H1 (cell line): ENCODE results near the gene KRT81. TPM values are rescaled to one million over a fixed set of nuclear protein-coding genes. Genes with fewer than 3 reads are reported as not detected.

Experiments used
- CTCF ChIA-PET: fragments of 300-600 bp; sonication (Branson Sonifier 250); formaldehyde crosslinking; loops from one replicate; lab custom pipeline; 2021; ENCODE audit not compliant: partially characterized antibody; lab: Charles Lee
- POLR2A ChIA-PET: fragments of 300-600 bp; sonication (Branson Sonifier 250); formaldehyde crosslinking; loops from one replicate; lab custom pipeline; 2021; ENCODE audit warnings: inconsistent platforms; ENCODE audit not compliant: partially characterized antibody; lab: Charles Lee
- DNase-seq, 2 experiments: peaks; one replicate each; pipeline versions ENCODE4 v3.0.0 to v3.0.0-alpha.2; 2010 to 2022; ENCODE audit warnings: low spot score in 2 of 2, low read depth in 1 of 2, mixed read lengths in 1 of 2
- FAIRE-seq: peaks from 2 replicates; lab custom pipeline; 2011; peaks lifted over from hg19 to GRCh38; lab: Jason Lieb, UNC
- H2AFZ ChIP-seq: 2 replicates; pipeline ENCODE4 v1.8.1; 2012; ENCODE audit warnings: low read length, inconsistent platforms
- H2AK5ac ChIP-seq: 2 replicates; pipeline ENCODE4 v1.6.1; 2013; ENCODE audit warnings: low read depth, low read length
- H2BK120ac ChIP-seq: replicated peaks from 2 replicates; pipeline ENCODE3; 2013; ENCODE audit warnings: low read depth, low read length, inconsistent platforms
- H2BK12ac ChIP-seq: 2 replicates; pipeline ENCODE4 v1.6.1; 2013; ENCODE audit warnings: low read depth, low read length
- H2BK15ac ChIP-seq: 2 replicates; pipeline ENCODE4 v1.6.1; 2013; ENCODE audit warnings: low read length
- H2BK20ac ChIP-seq: 2 replicates; pipeline ENCODE4 v1.6.1; 2013; ENCODE audit warnings: low read length
- H2BK5ac ChIP-seq: 2 replicates; pipeline ENCODE4 v1.6.1; 2013; ENCODE audit warnings: low read depth, low read length
- H3K14ac ChIP-seq: 2 replicates; pipeline ENCODE4 v1.6.1; 2013; ENCODE audit warnings: inconsistent platforms; ENCODE audit not compliant: insufficient read length
- H3K18ac ChIP-seq: 2 replicates; pipeline ENCODE4 v1.6.1; 2013; ENCODE audit warnings: low read length; ENCODE audit errors: extremely low read depth
- H3K23ac ChIP-seq: 2 replicates; pipeline ENCODE4 v1.6.1; 2013; ENCODE audit warnings: inconsistent platforms; ENCODE audit not compliant: insufficient read length
- H3K23me2 ChIP-seq: 2 replicates; pipeline ENCODE4 v1.6.1; 2013; ENCODE audit warnings: low read depth, low read length
- H3K27ac ChIP-seq: 2 replicates; pipeline ENCODE4 v1.6.1; 2011; ENCODE audit warnings: low read depth, low read length, inconsistent platforms
- H3K27me3 ChIP-seq, 4 experiments: replicated peaks in 1 of 4; 1 replicate in 1 of 4; 2 replicates in 3 of 4; pipeline versions ENCODE4 v1.6.1 to v1.8.1; 2011 to 2013; ENCODE audit warnings: low read length in 3 of 4, mild to moderate bottlenecking in 3 of 4, inconsistent platforms in 2 of 4, mixed read lengths in 2 of 4, moderate library complexity in 1 of 4; ENCODE audit not compliant: control insufficient read depth in 3 of 4, insufficient read depth in 3 of 4; ENCODE audit errors: extremely low read depth in 1 of 4
- H3K36me3 ChIP-seq, 4 experiments: 2 replicates each; pipeline versions ENCODE4 v1.6.1 to v1.8.1; 2011 to 2013; ENCODE audit warnings: mild to moderate bottlenecking in 4 of 4, low read length in 3 of 4, moderate library complexity in 2 of 4, control low read depth in 1 of 4, inconsistent platforms in 1 of 4; ENCODE audit not compliant: insufficient read depth in 4 of 4, control insufficient read depth in 2 of 4
- H3K4ac ChIP-seq: replicated peaks from 2 replicates; pipeline ENCODE3; 2013; ENCODE audit warnings: low read length, low read depth, mixed read lengths, inconsistent platforms; ENCODE audit not compliant: insufficient read length
- H3K4me1 ChIP-seq, 4 experiments: replicated peaks in 1 of 4; 1 replicate in 1 of 4; 2 replicates in 3 of 4; pipeline versions ENCODE4 v1.6.1 to v1.8.1; 2011 to 2013; ENCODE audit warnings: low read length in 3 of 4, inconsistent platforms in 2 of 4, mixed read lengths in 1 of 4; ENCODE audit not compliant: insufficient read depth in 4 of 4, control insufficient read depth in 3 of 4
- H3K4me2 ChIP-seq, 2 experiments: 2 replicates each; pipeline versions ENCODE4 v1.6.1 to v1.8.1; 2011 to 2013; ENCODE audit warnings: low read depth in 2 of 2, low read length in 2 of 2, control low read depth in 1 of 2, inconsistent platforms in 1 of 2, mild to moderate bottlenecking in 1 of 2; ENCODE audit not compliant: insufficient read depth in 1 of 2
- H3K4me3 ChIP-seq, 4 experiments: fragments of 200-600, 300-600 bp in 1 of 4; sonication (generic), shearing (Covaris generic), sonication (Bioruptor Twin) in 1 of 4; 2 replicates each; pipeline versions ENCODE4 v1.5.1 to v1.8.1; 2011 to 2016; ENCODE audit warnings: low read length in 4 of 4, low read depth in 3 of 4, control low read depth in 2 of 4, inconsistent platforms in 2 of 4, mild to moderate bottlenecking in 2 of 4, mixed read lengths in 1 of 4, moderate library complexity in 1 of 4; ENCODE audit not compliant: insufficient read depth in 2 of 4; ENCODE audit errors: extremely low read depth in 1 of 4
- H3K56ac ChIP-seq: replicated peaks from 2 replicates; pipeline ENCODE3; 2013; ENCODE audit warnings: low read depth, mild to moderate bottlenecking, mixed read lengths, low read length, inconsistent platforms; ENCODE audit not compliant: insufficient read length
- H3K79me1 ChIP-seq: 2 replicates; pipeline ENCODE4 v1.6.1; 2013; ENCODE audit warnings: low read depth, low read length, control low read depth
- H3K79me2 ChIP-seq, 2 experiments: 2 replicates each; pipeline versions ENCODE4 v1.6.1 to v1.8.1; 2012 to 2013; ENCODE audit warnings: low read length in 2 of 2, mild to moderate bottlenecking in 2 of 2, inconsistent platforms in 1 of 2; ENCODE audit not compliant: insufficient read depth in 2 of 2, control insufficient read depth in 1 of 2
- H3K9ac ChIP-seq, 4 experiments: replicated peaks in 1 of 4; 1 replicate in 1 of 4; 2 replicates in 3 of 4; pipeline versions ENCODE4 v1.6.1 to v1.8.1; 2011 to 2013; ENCODE audit warnings: low read depth in 3 of 4, low read length in 3 of 4, control low read depth in 2 of 4, mild to moderate bottlenecking in 2 of 4, moderate library complexity in 2 of 4, inconsistent platforms in 1 of 4; ENCODE audit errors: extremely low read depth in 1 of 4
- H3K9me3 ChIP-seq, 2 experiments: 2 replicates each; pipeline versions ENCODE4 v1.6.1 to v1.8.1; 2012 to 2013; ENCODE audit warnings: mild to moderate bottlenecking in 2 of 2, moderate library complexity in 2 of 2, control low read depth in 1 of 2, inconsistent platforms in 1 of 2, low read depth in 1 of 2, low read length in 1 of 2, mixed read lengths in 1 of 2; ENCODE audit not compliant: insufficient read depth in 2 of 2
- H4K20me1 ChIP-seq, 2 experiments: replicated peaks in 1 of 2; 2 replicates each; pipeline versions ENCODE3 to v1.8.1; 2011 to 2013; ENCODE audit warnings: inconsistent platforms in 2 of 2, low read length in 2 of 2, mild to moderate bottlenecking in 1 of 2; ENCODE audit not compliant: insufficient read depth in 2 of 2, control insufficient read depth in 1 of 2
- H4K5ac ChIP-seq: 2 replicates; pipeline ENCODE4 v1.6.1; 2013; ENCODE audit warnings: low read length, low read depth, mixed read lengths, inconsistent platforms; ENCODE audit not compliant: insufficient read length
- H4K8ac ChIP-seq: 2 replicates; pipeline ENCODE4 v1.8.0; 2013; ENCODE audit warnings: mild to moderate bottlenecking, moderate library complexity, low read length, inconsistent platforms; ENCODE audit not compliant: insufficient read depth; ENCODE audit errors: extremely low read depth
- H4K91ac ChIP-seq: replicated peaks from 2 replicates; pipeline ENCODE3; 2013; ENCODE audit warnings: low read length, mixed read lengths, inconsistent platforms; ENCODE audit not compliant: insufficient read length
- GTF2F1 ChIP-seq: IDR thresholded peaks from 2 replicates; pipeline ENCODE4 v1.6.1; 2012; ENCODE audit warnings: low read depth, low read length, improper control_type of control experiment, borderline replicate concordance
- HDAC2 ChIP-seq, 2 experiments: fragments of 300-600 bp in 1 of 2; sonication (generic) in 1 of 2; IDR thresholded peaks; 2 replicates each; pipeline ENCODE4 v1.6.1; 2011 to 2012; ENCODE audit warnings: low read depth in 2 of 2, low read length in 2 of 2, mild to moderate bottlenecking in 2 of 2, moderate library complexity in 2 of 2, borderline replicate concordance in 1 of 2, inconsistent platforms in 1 of 2
- HDAC6 ChIP-seq: IDR thresholded peaks from one replicate; pipeline ENCODE4 v1.7.1; 2012; ENCODE audit warnings: low read depth, mild to moderate bottlenecking, inconsistent platforms, low read length, moderate library complexity
- POU5F1 ChIP-seq: IDR thresholded peaks from 2 replicates; pipeline ENCODE4 v1.6.1; 2011; ENCODE audit warnings: low read depth, mild to moderate bottlenecking, low read length, moderate library complexity
- SAP30 ChIP-seq: fragments of 300-600 bp; sonication (generic); IDR thresholded peaks from 2 replicates; pipeline ENCODE4 v1.7.1; 2012; ENCODE audit warnings: low read length, moderate library complexity, mild to moderate bottlenecking, inconsistent platforms; ENCODE audit not compliant: insufficient read depth, insufficient replicate concordance
- WGBS, 2 experiments: shearing (Covaris generic) in 1 of 2; methylation state at CpG; one replicate each; pipeline versions ENCODE4 v1.1.6 to v1.1.7; 2013 to 2015; ENCODE audit warnings: low lambda C conversion rate in 2 of 2, mixed read lengths in 2 of 2, inconsistent platforms in 1 of 2, low coverage in 1 of 2, missing lambda C conversion rate in 1 of 2; ENCODE audit not compliant: insufficient replicate concordance in 2 of 2, insufficient coverage in 1 of 2, insufficient read length in 1 of 2; ENCODE audit errors: extremely low coverage in 1 of 2, missing lambda C conversion rate in 1 of 2; 5-methylcytosine and 5-hydroxymethylcytosine counted together
- polyA plus RNA-seq, 7 experiments: library from polyadenylated mRNA; depleted of rRNA in 3 of 7; stranded (reverse) in 5 of 7; unstranded in 2 of 7; fragments of >200 nt in 5 of 7; fragments of 200-250 nt in 2 of 7; gene quantifications; 1 replicate in 5 of 7; 2 replicates in 1 of 7; 4 replicates in 1 of 7; pipeline versions ENCODE4 v1.2.1 to v1.2.3, GENCODE V29; 2011 to 2013; ENCODE audit warnings: missing spikeins in 2 of 7, mixed read lengths in 2 of 7
- total RNA-seq: library from RNA; stranded (reverse); fragmentation: NEBNext Ultra II Directional; extraction: Animal tissue kit (Norgen Biotek cat#: 25700); gene quantifications from 2 replicates; pipeline ENCODE4 v1.2.1, GENCODE V29; 2021

Gene KRT81
- total and polyA plus RNA-seq, 2 of the 8 experiments (the other 6 are each of a cell fraction or from before 2014, with no cell fraction given): not detected

DNA sequence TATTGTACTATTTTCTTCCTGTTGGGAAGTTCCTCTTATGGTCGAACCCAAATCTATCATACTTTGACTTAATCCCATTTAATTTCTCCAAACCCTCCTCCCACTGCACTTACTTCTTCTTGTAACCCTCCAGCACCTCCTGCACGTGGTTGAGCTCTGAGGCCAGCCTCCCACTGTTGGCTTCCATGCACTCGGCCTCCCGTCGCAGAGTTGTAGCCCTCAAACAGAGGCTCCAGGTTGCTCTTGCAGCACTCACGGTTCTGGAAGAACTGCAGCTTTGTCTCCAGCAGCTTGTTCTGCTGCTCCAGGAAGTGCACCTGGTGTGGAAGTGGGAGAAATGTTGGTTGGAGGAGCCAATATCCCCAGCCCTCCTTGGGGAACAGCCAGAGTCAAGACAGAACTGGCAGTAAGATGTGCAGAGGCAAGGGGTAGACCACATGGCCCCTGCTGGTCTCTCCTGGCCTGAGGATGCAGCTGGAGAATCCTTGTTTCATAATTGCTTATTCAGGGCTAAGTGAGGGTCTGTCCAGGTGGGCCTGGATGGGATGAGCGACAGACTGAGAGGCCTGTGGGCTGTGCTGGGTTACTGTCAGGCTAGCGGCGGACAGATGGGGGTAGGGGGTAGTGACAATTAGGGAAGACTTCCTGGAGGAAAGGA, 35.3 kb downstream of the KRT81 start:
- Histone ChIP-seq H3K9me3 (peaks cover 0 to 2% of the 10 kb centered on the region in 2 experiments; a peak in 2 of 4 replicates), H3K4me1 (peaks cover 0 to 2% (median under 1%) of the 10 kb centered on the region in 4 experiments; a peak in 3 of 7 replicates), H3K79me1 (no peaks in the 10 kb centered on the region), H4K20me1 (no peaks in the 10 kb centered on the region), H2AFZ (no peak overlapping the region), H3K4me2 (no peak overlapping the region), H3K4me3 (no peak overlapping the region), H3K79me2 (no peaks in the 10 kb centered on the region), H2BK120ac (no peak overlapping the region), H2AK5ac (no peak overlapping the region), H3K23ac (no peak overlapping the region), H2BK5ac (no peak overlapping the region), H4K8ac (no peak overlapping the region), H3K27ac (no peak overlapping the region), H3K18ac (no peak overlapping the region), H3K27me3 (peaks cover 14 to 49% (median 39%) of the 10 kb centered on the region in 4 experiments), H3K4ac (no peak overlapping the region), H4K5ac (no peak overlapping the region), H3K14ac (no peak overlapping the region), H3K56ac (no peak overlapping the region), H2BK15ac (no peak overlapping the region; the same call in 1 of the 2 replicates), H4K91ac (no peak overlapping the region), H2BK20ac (no peak overlapping the region), H3K36me3 (no peaks in the 10 kb centered on the region), H3K23me2 (peaks cover 3% of the 10 kb centered on the region; the same call in 1 of the 2 replicates), H2BK12ac (no peak overlapping the region), H3K9ac (no peak overlapping the region)
- CTCF ChIA-PET: interaction anchor here (0.6 to 14.6 kb wide), 13 partner anchors 19 to 544 kb away, joined by 3 to 151 read pairs (median 7); partner anchors contain the start of gene KRT7
- TF ChIP-seq GTF2F1: no peak
- TF ChIP-seq HDAC2 (IDR thresholded peaks at IDR 0.05; ENCODE audit: borderline replicate concordance in 1 of 2, low read depth in 2 of 2, low read length in 2 of 2): no peak
- TF ChIP-seq SAP30: no peak
- no peak for TF ChIP-seq POU5F1
- TF ChIP-seq HDAC6: no peak
- no peak for DNase-seq
- POLR2A ChIA-PET: interaction anchor here (1.6 to 2.1 kb wide), 2 partner anchors 9 to 18 kb away, joined by 5 to 6 read pairs; no protein-coding TSS in a partner anchor
- 89% methylated on average over 9 of the region's 9 CpGs; no CpG with 5 or more reads in 1 of the 2 experiments for WGBS, 2 experiments
- no peak for FAIRE-seq
